GM12878 (cell line): ENCODE data around the gene SAFB.

ENCODE experiments used
- ASH2L ChIP-seq: fragments of 300-600, 200-600 bp; sonication (generic); IDR thresholded peaks from 2 replicates; pipeline ENCODE4 v1.6.1; 2017; ENCODE audit warnings: low read depth, mild to moderate bottlenecking, borderline replicate concordance
- CHD4 ChIP-seq: fragments of 200-600 bp; sonication (generic); IDR thresholded peaks from 2 replicates; pipeline ENCODE4 v1.6.1; 2016; ENCODE audit warnings: mild to moderate bottlenecking
- JUNB ChIP-seq: IDR thresholded peaks from 2 replicates; pipeline ENCODE4 v1.6.1; 2016; ENCODE audit warnings: antibody characterized with exemption, mild to moderate bottlenecking
- MXI1 ChIP-seq: fragments of 150-350 bp; IDR thresholded peaks from 2 replicates; pipeline ENCODE4 v1.6.1; 2011; ENCODE audit warnings: low read depth, mild to moderate bottlenecking, inconsistent platforms, low read length, improper control_type of control experiment
- NR2C1 ChIP-seq: fragments of 450-650 bp; IDR thresholded peaks from 2 replicates; pipeline ENCODE4 v1.6.1; 2017; ENCODE audit warnings: antibody characterized with exemption, mild to moderate bottlenecking, moderate library complexity
- POLR2A ChIP-seq: IDR thresholded peaks from 2 replicates; pipeline ENCODE4 v1.6.1; 2011; ENCODE audit warnings: low read depth, mild to moderate bottlenecking, low read length
- POLR2AphosphoS2 ChIP-seq: IDR thresholded peaks from 2 replicates; pipeline ENCODE4 v1.6.1; 2011; ENCODE audit warnings: low read depth, mild to moderate bottlenecking, low read length, improper control_type of control experiment, moderate library complexity
- SRF ChIP-seq, 2 experiments: IDR thresholded peaks; 2 replicates each; pipeline ENCODE4 v1.6.1; 2011; ENCODE audit warnings: low read depth in 2 of 2, low read length in 2 of 2, mild to moderate bottlenecking in 1 of 2, moderate library complexity in 1 of 2
- YY1 ChIP-seq: IDR thresholded peaks from 2 replicates; pipeline ENCODE4 v1.6.1; 2011; ENCODE audit warnings: low read depth, mild to moderate bottlenecking, low read length
- ZNF274 ChIP-seq: IDR thresholded peaks from one replicate; pipeline ENCODE4 v1.8.0; 2011; ENCODE audit not compliant: insufficient read length, insufficient read depth
- TF ChIP-seq, protein P1 (sequence below), 3 experiments: IDR thresholded peaks in 2 of 3; conservative IDR thresholded peaks in 1 of 3; 2 replicates each; pipeline ENCODE4 v1.5.1; 2011; ENCODE audit warnings: low read depth in 3 of 3, low read length in 3 of 3, mild to moderate bottlenecking in 3 of 3, control low read depth in 2 of 3, moderate library complexity in 2 of 3, inconsistent platforms in 1 of 3, mixed read lengths in 1 of 3; ENCODE audit not compliant: control insufficient read depth in 2 of 3, insufficient read depth in 1 of 3; ENCODE audit errors: extremely low read depth in 1 of 3
- TF ChIP-seq, protein P2 (sequence below): IDR thresholded peaks from 2 replicates; pipeline ENCODE4 v1.6.1; 2012; ENCODE audit warnings: mild to moderate bottlenecking, low read depth, low read length

DNA sequence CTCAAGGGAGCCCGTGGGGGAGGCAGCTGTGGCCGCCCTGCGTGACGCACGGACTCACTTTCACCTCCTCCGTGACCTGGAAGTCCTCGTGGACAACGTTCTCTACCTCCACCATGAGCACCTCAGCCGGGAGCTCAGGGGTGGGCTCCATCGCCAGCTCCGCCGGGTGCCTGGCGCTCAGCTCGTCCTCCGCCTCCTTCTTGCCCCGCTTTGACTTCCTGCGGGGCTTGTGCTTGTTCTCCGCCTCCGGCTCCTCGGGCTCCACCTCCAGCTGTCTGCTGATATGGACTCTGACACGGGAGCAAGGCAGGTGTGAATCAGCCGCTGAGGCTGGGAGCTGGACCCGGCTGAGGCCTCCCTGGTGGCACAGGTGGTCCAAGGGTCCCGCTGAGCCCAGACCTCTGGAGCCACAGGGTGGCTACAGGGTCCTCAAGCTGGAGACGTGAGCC lies 88.9 kb downstream of the SAFB start:
- TF ChIP-seq, protein P1, sequence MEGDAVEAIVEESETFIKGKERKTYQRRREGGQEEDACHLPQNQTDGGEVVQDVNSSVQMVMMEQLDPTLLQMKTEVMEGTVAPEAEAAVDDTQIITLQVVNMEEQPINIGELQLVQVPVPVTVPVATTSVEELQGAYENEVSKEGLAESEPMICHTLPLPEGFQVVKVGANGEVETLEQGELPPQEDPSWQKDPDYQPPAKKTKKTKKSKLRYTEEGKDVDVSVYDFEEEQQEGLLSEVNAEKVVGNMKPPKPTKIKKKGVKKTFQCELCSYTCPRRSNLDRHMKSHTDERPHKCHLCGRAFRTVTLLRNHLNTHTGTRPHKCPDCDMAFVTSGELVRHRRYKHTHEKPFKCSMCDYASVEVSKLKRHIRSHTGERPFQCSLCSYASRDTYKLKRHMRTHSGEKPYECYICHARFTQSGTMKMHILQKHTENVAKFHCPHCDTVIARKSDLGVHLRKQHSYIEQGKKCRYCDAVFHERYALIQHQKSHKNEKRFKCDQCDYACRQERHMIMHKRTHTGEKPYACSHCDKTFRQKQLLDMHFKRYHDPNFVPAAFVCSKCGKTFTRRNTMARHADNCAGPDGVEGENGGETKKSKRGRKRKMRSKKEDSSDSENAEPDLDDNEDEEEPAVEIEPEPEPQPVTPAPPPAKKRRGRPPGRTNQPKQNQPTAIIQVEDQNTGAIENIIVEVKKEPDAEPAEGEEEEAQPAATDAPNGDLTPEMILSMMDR (IDR thresholded peaks at IDR 0.05 in 2 of 3, conservative IDR thresholded peaks at IDR 0.05 in 1 of 3; ENCODE audit: control insufficient read depth in 2 of 3, extremely low read depth in 1 of 3, insufficient read depth in 1 of 3, low read depth in 3 of 3, low read length in 3 of 3), result no peak
- no peak for TF ChIP-seq JUNB
- no peak for TF ChIP-seq SRF (IDR thresholded peaks at IDR 0.05; ENCODE audit: low read depth in 2 of 2, low read length in 2 of 2)
- TF ChIP-seq ZNF274, result no peak
- TF ChIP-seq ASH2L, result no peak
- no peak for TF ChIP-seq NR2C1
- no peak for TF ChIP-seq YY1
- TF ChIP-seq CHD4, result no peak
- TF ChIP-seq MXI1, result no peak
- peak; percentile 35; the same call in 1 of the 2 replicates for TF ChIP-seq POLR2A
- TF ChIP-seq POLR2AphosphoS2, result no peak
- TF ChIP-seq, protein P2, sequence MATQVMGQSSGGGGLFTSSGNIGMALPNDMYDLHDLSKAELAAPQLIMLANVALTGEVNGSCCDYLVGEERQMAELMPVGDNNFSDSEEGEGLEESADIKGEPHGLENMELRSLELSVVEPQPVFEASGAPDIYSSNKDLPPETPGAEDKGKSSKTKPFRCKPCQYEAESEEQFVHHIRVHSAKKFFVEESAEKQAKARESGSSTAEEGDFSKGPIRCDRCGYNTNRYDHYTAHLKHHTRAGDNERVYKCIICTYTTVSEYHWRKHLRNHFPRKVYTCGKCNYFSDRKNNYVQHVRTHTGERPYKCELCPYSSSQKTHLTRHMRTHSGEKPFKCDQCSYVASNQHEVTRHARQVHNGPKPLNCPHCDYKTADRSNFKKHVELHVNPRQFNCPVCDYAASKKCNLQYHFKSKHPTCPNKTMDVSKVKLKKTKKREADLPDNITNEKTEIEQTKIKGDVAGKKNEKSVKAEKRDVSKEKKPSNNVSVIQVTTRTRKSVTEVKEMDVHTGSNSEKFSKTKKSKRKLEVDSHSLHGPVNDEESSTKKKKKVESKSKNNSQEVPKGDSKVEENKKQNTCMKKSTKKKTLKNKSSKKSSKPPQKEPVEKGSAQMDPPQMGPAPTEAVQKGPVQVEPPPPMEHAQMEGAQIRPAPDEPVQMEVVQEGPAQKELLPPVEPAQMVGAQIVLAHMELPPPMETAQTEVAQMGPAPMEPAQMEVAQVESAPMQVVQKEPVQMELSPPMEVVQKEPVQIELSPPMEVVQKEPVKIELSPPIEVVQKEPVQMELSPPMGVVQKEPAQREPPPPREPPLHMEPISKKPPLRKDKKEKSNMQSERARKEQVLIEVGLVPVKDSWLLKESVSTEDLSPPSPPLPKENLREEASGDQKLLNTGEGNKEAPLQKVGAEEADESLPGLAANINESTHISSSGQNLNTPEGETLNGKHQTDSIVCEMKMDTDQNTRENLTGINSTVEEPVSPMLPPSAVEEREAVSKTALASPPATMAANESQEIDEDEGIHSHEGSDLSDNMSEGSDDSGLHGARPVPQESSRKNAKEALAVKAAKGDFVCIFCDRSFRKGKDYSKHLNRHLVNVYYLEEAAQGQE, result no peak
